Osteoblast (primary cell): ENCODE data around the gene SCART1. TPM values are rescaled to one million over a fixed set of nuclear protein-coding genes. Genes with fewer than 3 reads are reported as not detected.

Experiments
- DNase-seq: peaks from one replicate; pipeline ENCODE4 v3.0.0; 2011; ENCODE audit warnings: low spot score, mixed read lengths; ENCODE audit not compliant: insufficient read length; ENCODE audit errors: missing footprints
- H2AFZ ChIP-seq: 2 replicates; pipeline ENCODE4 v1.6.0; 2011; ENCODE audit warnings: mild to moderate bottlenecking, low read length
- H3K27ac ChIP-seq: 2 replicates; pipeline ENCODE4 v1.5.1; 2011; ENCODE audit warnings: mild to moderate bottlenecking, low read depth, low read length, moderate library complexity
- H3K27me3 ChIP-seq: 2 replicates; pipeline ENCODE4 v1.6.0; 2012; ENCODE audit warnings: mild to moderate bottlenecking, control low read depth, inconsistent platforms, low read length, moderate library complexity; ENCODE audit not compliant: insufficient read depth
- H3K36me3 ChIP-seq: 2 replicates; pipeline ENCODE4 v1.5.1; 2011; ENCODE audit warnings: mild to moderate bottlenecking, low read length, control low read depth, moderate library complexity; ENCODE audit not compliant: insufficient read depth
- H3K4me1 ChIP-seq: 2 replicates; pipeline ENCODE4 v1.5.1; 2011; ENCODE audit warnings: mild to moderate bottlenecking, low read length, control low read depth, moderate library complexity; ENCODE audit not compliant: insufficient read depth
- H3K4me2 ChIP-seq: 2 replicates; pipeline ENCODE4 v1.6.0; 2011; ENCODE audit warnings: mild to moderate bottlenecking, low read length; ENCODE audit not compliant: insufficient read depth
- H3K4me3 ChIP-seq: fragments of 200-600 bp; sonication (generic); 3 replicates; pipeline ENCODE4 v1.5.1; 2012; ENCODE audit warnings: mild to moderate bottlenecking, low read length, inconsistent platforms; ENCODE audit not compliant: insufficient read depth
- H3K79me2 ChIP-seq: 2 replicates; pipeline ENCODE4 v1.6.0; 2012; ENCODE audit warnings: mild to moderate bottlenecking, low read length, control low read depth, inconsistent platforms; ENCODE audit not compliant: insufficient read depth
- H3K9me3 ChIP-seq: 2 replicates; pipeline ENCODE4 v1.5.1; 2011; ENCODE audit warnings: low read depth, low read length, control low read depth
- H4K20me1 ChIP-seq: 2 replicates; pipeline ENCODE4 v1.6.0; 2012; ENCODE audit warnings: mild to moderate bottlenecking, low read length, control low read depth; ENCODE audit not compliant: insufficient read depth
- CTCF ChIP-seq: IDR thresholded peaks from 2 replicates; pipeline ENCODE4 v1.5.1; 2011; ENCODE audit warnings: mild to moderate bottlenecking, low read depth, low read length, moderate library complexity; ENCODE audit errors: extremely low read depth
- total RNA-seq: library from RNA; depleted of rRNA; stranded (reverse); fragments of >200 nt; gene quantifications from 2 replicates; pipeline ENCODE4 v1.2.3, GENCODE V29; 2012

The SCART1 gene
- total RNA-seq, 1 donor = 5.1 TPM

GRCh38 chr10:133458710-133459453 is 5.1 kb downstream of the SCART1 start:
- Histone ChIP-seq H4K20me1 (no peaks in the 10 kb centered on the region), H3K27ac (no peak overlapping the region), H3K9me3 (no peaks in the 10 kb centered on the region), H3K79me2 (no peaks in the 10 kb centered on the region), H3K4me2 (no peak overlapping the region), H3K4me3 (no peak overlapping the region), H3K4me1 (no peaks in the 10 kb centered on the region), H3K27me3 (no peaks in the 10 kb centered on the region), H2AFZ (no peak overlapping the region), H3K36me3 (no peaks in the 10 kb centered on the region)
- DNase-seq = peak; percentile 91
- no peak for TF ChIP-seq CTCF

GRCh38 chr10:133459454-133460207 is 5.9 kb downstream of the SCART1 start:
- Histone ChIP-seq H3K4me1 (no peaks in the 10 kb centered on the region), H3K36me3 (no peaks in the 10 kb centered on the region), H3K27me3 (no peaks in the 10 kb centered on the region), H2AFZ (no peak overlapping the region), H3K27ac (no peak overlapping the region), H3K79me2 (no peaks in the 10 kb centered on the region), H3K9me3 (no peaks in the 10 kb centered on the region), H3K4me3 (no peak overlapping the region), H3K4me2 (no peak overlapping the region), H4K20me1 (no peaks in the 10 kb centered on the region)
- no peak for TF ChIP-seq CTCF
- DNase-seq = peak; percentile 73

- Histone ChIP-seq H3K27me3 (no peaks in the 10 kb centered on the region), H2AFZ (no peak overlapping the region), H3K79me2 (no peaks in the 10 kb centered on the region), H3K4me2 (no peak overlapping the region), H3K4me3 (no peak overlapping the region), H3K4me1 (no peaks in the 10 kb centered on the region), H4K20me1 (no peaks in the 10 kb centered on the region), H3K36me3 (no peaks in the 10 kb centered on the region), H3K9me3 (no peaks in the 10 kb centered on the region), H3K27ac (no peak overlapping the region)
- no peak for TF ChIP-seq CTCF
- peak; percentile 17 for DNase-seq
These were observed 6.5 kb downstream of the SCART1 start for GRCh38 chr10:133460208-133460769.

GRCh38 chr10:133461027-133461426 is 7.3 kb downstream of the SCART1 start:
- H2AFZ ChIP-seq = no peak overlapping the region
- no peak for TF ChIP-seq CTCF
- no peaks in the 10 kb centered on the region for H3K79me2 ChIP-seq

More at GRCh38 chr10:133461027-133461426, 7.3 kb downstream of the SCART1 start:
- H3K9me3 ChIP-seq = no peaks in the 10 kb centered on the region
- no peaks in the 10 kb centered on the region for H3K27me3 ChIP-seq
- no peaks in the 10 kb centered on the region for H3K4me1 ChIP-seq
- peak; percentile 78 for DNase-seq
- H3K36me3 ChIP-seq = no peaks in the 10 kb centered on the region
- H4K20me1 ChIP-seq = no peaks in the 10 kb centered on the region
- no peak overlapping the region for H3K27ac ChIP-seq
- H3K4me2 ChIP-seq = no peak overlapping the region
- no peak overlapping the region for H3K4me3 ChIP-seq
